ENCODE data around the gene TNFRSF11A. TPM values are rescaled to one million over a fixed set of nuclear protein-coding genes. Genes with fewer than 3 reads are reported as not detected.

TNFRSF11A gene
- total RNA-seq, 2 donors from 2014 or later, result 56.2 to 83.3 TPM

GRCh38 chr18:62437235-62438017, 112.3 kb downstream of the TNFRSF11A start:
- ATAC-seq (peak; percentile 30), DNase-seq (peak; percentile 58 to 83)
- intact Hi-C loops (cut with DNase I, micrococcal nuclease), result loop anchor here (10.0 kb wide), 2 partner anchors 57 to 147 kb away; no protein-coding TSS in a partner anchor

GRCh38 chr18:62438018-62438329, 112.9 kb downstream of the TNFRSF11A start:
- intact Hi-C loops (cut with DNase I, micrococcal nuclease), result loop anchor here (10.0 kb wide), 2 partner anchors 57 to 147 kb away; no protein-coding TSS in a partner anchor
- ATAC-seq, result no peak
- DNase-seq, result no peak

- no peak for DNase-seq
- intact Hi-C loops (cut with DNase I, micrococcal nuclease), result loop anchor here (10.0 kb wide), 2 partner anchors 56 to 146 kb away; no protein-coding TSS in a partner anchor
- no peak for ATAC-seq
Observed at GRCh38 chr18:62438402-62438801, 113.3 kb downstream of the TNFRSF11A start.

GRCh38 chr18:62438866-62439265, 113.8 kb downstream of the TNFRSF11A start:
- intact Hi-C loops (cut with DNase I, micrococcal nuclease), result loop anchor here (10.0 kb wide), 2 partner anchors 56 to 146 kb away; no protein-coding TSS in a partner anchor
- no peak for ATAC-seq
- no peak for DNase-seq

Other genes with a start within 250 kb of the TNFRSF11A start
- gene PIGN, start 138.3 kb upstream of the TNFRSF11A start, total RNA-seq, result 10 to 100 TPM; 35.7 to 46.6 TPM
- gene RELCH, start 138.1 kb upstream of the TNFRSF11A start, total RNA-seq, result 10 to 100 TPM; 46.9 to 61.1 TPM
- 10 to 100 TPM; 20.2 to 23.5 TPM for gene ZCCHC2, start 197.7 kb downstream of the TNFRSF11A start, total RNA-seq